Colonic mucosa (tissue), 4 donors: ENCODE measurements around the gene ADAM12. TPM values are rescaled to one million over a fixed set of nuclear protein-coding genes. Genes with fewer than 3 reads are reported as not detected.

Experiments used
- DNase-seq: peaks from one replicate; pipeline ENCODE4 v3.0.0-alpha.2; 2020
- H3K27ac ChIP-seq: fragments of 200-600 bp; one replicate; pipeline ENCODE4 v1.8.0; 2021
- H3K27me3 ChIP-seq: fragments of 200-600 bp; one replicate; pipeline ENCODE4 v1.8.0; 2021
- H3K36me3 ChIP-seq: fragments of 200-600 bp; one replicate; pipeline ENCODE4 v1.8.0; 2021
- H3K4me1 ChIP-seq: fragments of 200-600 bp; one replicate; pipeline ENCODE4 v1.8.0; 2021; ENCODE audit warnings: mild to moderate bottlenecking
- H3K4me3 ChIP-seq: fragments of 200-600 bp; one replicate; pipeline ENCODE4 v1.8.0; 2021
- H3K9ac ChIP-seq, 2 donors: one replicate each; pipeline ENCODE4 v1.7.0; 2013; ENCODE audit warnings: control low read depth in 2 of 2, low read depth in 2 of 2, low read length in 2 of 2
- H3K9me3 ChIP-seq: fragments of 200-600 bp; one replicate; pipeline ENCODE4 v1.8.0; 2021
- intact Hi-C: fragments of 100-400 bp; cut with DNase I; formaldehyde crosslinking; loops from one replicate; pipeline ENCODE4 v1.14.1; 2022
- total RNA-seq, 2 donors: library from RNA; stranded (reverse); fragmentation: NEBNext Ultra II Directional in 1 of 2; extraction: Animal tissue kit (Norgen Biotek cat#: 25700) in 1 of 2; gene quantifications; one replicate each; pipeline ENCODE4 v1.2.1, GENCODE V29; 2021
- TF ChIP-seq, protein P1 (sequence below): fragments of 200-600 bp; IDR thresholded peaks from one replicate; pipeline ENCODE4 v1.8.0; 2022; ENCODE audit warnings: antibody characterized with exemption, mild to moderate bottlenecking
- donor health status: healthy.
- donor health status: DM: no; HTN: no; CAD: no.
- donor health status: DM: no; HTN: no; CAD: no.

ADAM12 gene
- total RNA-seq, 2 donors from 2014 or later: 0.30 to 0.64 TPM

DNA sequence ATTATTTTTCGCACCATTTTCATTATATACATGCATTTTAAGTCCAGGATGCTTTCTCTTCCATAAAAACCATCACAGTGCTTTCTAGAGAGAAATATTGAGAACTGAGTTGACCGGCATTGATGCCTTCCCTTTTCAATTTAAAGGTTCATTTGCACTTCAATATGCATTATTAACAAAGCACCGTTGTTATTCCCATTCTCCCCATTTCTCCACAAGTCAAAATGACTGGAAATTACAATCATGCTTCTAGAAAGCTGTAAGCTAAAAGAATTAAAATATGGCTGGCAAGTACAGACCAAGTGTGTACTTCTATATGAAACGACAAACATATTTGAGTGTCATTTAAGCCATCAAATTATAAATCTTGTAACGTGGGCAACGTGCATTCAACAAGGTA is 272.4 kb downstream of the ADAM12 start:
- Histone ChIP-seq H3K4me3 (no peak overlapping the region), H3K4me1 (no peaks in the 10 kb centered on the region), H3K27me3 (no peaks in the 10 kb centered on the region), H3K9ac (no peak overlapping the region), H3K36me3 (no peaks in the 10 kb centered on the region), H3K27ac (no peak overlapping the region), H3K9me3 (no peaks in the 10 kb centered on the region)
- no peak for DNase-seq
- TF ChIP-seq, protein P1, sequence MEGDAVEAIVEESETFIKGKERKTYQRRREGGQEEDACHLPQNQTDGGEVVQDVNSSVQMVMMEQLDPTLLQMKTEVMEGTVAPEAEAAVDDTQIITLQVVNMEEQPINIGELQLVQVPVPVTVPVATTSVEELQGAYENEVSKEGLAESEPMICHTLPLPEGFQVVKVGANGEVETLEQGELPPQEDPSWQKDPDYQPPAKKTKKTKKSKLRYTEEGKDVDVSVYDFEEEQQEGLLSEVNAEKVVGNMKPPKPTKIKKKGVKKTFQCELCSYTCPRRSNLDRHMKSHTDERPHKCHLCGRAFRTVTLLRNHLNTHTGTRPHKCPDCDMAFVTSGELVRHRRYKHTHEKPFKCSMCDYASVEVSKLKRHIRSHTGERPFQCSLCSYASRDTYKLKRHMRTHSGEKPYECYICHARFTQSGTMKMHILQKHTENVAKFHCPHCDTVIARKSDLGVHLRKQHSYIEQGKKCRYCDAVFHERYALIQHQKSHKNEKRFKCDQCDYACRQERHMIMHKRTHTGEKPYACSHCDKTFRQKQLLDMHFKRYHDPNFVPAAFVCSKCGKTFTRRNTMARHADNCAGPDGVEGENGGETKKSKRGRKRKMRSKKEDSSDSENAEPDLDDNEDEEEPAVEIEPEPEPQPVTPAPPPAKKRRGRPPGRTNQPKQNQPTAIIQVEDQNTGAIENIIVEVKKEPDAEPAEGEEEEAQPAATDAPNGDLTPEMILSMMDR: no peak
- intact Hi-C loops: no loop called here

DNA sequence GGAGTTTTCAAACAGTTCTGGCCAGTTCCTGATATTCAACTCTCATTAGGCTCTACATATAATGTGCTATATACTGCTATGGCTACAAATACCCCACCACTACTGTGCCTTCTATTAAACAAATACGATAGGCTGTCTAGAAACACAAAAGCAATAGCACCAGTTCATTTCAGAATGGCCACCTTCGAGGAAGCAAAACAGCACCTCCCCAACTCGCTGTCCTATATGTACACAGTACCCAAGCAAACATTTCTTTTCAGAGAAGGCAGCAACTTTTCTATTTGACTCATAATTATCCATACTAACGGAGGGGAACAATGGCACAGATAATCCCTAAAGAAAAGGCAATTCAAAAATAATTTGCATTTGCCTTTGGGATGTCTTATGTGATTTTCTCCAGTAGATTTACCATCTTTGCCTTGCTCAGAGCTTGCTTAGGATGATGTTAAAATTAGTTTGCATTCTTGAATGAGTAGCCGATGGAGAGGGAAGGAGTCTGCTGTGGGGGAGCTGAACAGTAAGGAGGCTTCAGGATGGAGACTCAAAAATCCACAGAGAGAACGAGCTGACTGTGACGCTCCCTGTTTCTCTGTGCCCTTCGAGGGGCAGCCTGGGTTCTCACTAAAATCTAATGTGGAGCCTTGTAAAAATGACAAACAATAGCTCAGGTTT is 273.3 kb downstream of the ADAM12 start:
- no peaks in the 10 kb centered on the region for H3K27me3 ChIP-seq
- no peak for DNase-seq
- H3K4me1 ChIP-seq: no peaks in the 10 kb centered on the region
- no peak overlapping the region for H3K4me3 ChIP-seq
- TF ChIP-seq, protein P1: no peak
- H3K27ac ChIP-seq: no peak overlapping the region
- intact Hi-C loops: no loop called here
- no peak overlapping the region for H3K9ac ChIP-seq
- H3K36me3 ChIP-seq: no peaks in the 10 kb centered on the region
- H3K9me3 ChIP-seq: no peaks in the 10 kb centered on the region

DNA sequence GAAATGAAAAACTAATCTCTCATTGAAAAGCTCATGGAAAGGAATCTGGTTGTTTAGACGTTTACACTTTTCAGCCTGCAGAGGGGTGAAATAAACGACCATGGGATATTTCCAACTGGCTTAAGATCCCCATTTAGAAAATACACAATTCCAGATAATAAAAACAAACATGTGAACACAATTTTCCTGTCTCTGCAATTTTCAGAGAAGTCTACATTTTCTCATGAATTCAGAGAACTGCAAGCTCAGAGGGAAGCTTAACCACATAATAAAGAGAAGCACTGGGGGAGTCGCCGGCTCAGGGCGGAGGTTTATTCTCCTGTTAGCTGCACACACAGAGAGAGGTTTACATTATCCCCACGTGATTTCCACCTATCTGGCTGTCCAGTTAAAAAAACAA is 276.8 kb downstream of the ADAM12 start:
- Histone ChIP-seq H3K9ac (no peak overlapping the region), H3K4me3 (no peak overlapping the region), H3K27me3 (no peaks in the 10 kb centered on the region), H3K4me1 (no peaks in the 10 kb centered on the region), H3K36me3 (no peaks in the 10 kb centered on the region), H3K9me3 (no peaks in the 10 kb centered on the region), H3K27ac (no peak overlapping the region)
- DNase-seq: no peak
- intact Hi-C loops: no loop called here
- TF ChIP-seq, protein P1: no peak

DNA sequence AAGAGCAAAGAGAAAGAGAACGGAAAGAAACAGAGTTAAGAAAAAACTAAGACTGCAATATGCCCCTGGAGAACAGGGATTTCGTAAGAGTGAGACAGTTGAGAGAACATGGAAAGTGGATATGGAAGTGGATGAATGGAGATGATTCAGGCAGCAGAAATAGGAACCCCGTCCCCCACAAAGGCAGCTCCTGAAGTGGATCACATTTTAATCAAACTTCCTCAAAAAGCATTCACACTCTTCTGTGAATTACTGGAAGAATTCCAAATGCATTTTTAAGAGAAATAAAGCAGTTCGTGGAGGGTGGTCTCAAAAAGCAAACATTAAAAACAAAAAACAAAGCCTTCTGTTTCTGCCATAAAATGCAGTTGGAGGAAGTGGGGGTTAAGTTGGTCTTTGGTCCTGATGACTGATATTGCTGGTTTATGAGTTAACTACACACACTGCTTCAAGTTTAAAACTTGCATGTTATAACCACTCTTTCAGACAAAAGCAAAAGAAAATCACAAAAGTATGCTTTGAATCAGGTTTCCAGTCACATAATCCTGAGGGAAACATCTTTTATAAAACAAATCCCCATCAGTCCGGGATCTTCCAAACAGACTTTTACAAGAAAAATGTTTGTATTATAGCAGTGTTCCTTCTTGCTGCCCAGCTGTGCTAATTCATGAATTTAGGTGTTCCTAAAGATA is 277.6 kb downstream of the ADAM12 start:
- no peak overlapping the region for H3K9ac ChIP-seq

DNA sequence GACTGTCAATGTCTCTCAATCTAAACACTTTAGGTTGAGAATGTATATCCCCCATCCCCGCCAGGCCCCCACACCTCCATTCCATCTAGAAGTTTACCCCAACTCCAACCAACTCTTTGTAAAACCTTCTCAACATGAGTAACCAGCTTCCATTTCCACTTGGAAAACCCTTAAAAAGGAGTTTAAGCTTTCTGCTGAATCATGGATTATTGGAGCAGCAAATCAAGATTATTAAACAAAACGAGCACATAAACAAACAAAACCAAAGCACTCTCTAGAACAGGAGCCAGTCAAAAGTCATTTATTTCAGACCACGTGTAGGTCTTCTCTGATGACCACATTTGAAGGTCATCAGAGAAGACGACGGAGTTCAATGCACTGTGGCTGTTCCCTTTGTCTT is 278.4 kb downstream of the ADAM12 start:
- no peaks in the 10 kb centered on the region for H3K36me3 ChIP-seq
- H3K27ac ChIP-seq: no peak overlapping the region
- intact Hi-C loops: no loop called here

More for the DNA sequence above, 277.6 kb downstream of the ADAM12 start:
- Histone ChIP-seq H3K9me3 (no peaks in the 10 kb centered on the region), H3K27ac (no peak overlapping the region), H3K27me3 (no peaks in the 10 kb centered on the region), H3K4me3 (no peak overlapping the region), H3K4me1 (no peaks in the 10 kb centered on the region), H3K36me3 (no peaks in the 10 kb centered on the region)
- intact Hi-C loops: no loop called here
- TF ChIP-seq, protein P1: no peak
- DNase-seq: no peak

More for the DNA sequence above, 278.4 kb downstream of the ADAM12 start:
- Histone ChIP-seq H3K9me3 (no peaks in the 10 kb centered on the region), H3K4me1 (no peaks in the 10 kb centered on the region), H3K4me3 (no peak overlapping the region), H3K9ac (no peak overlapping the region), H3K27me3 (no peaks in the 10 kb centered on the region)
- DNase-seq: no peak
- TF ChIP-seq, protein P1: no peak
